Osteocyte (in vitro differentiated cells): ENCODE measurements around the gene RERG. TPM values are rescaled to one million over a fixed set of nuclear protein-coding genes. Genes with fewer than 3 reads are reported as not detected.
"Not testable (repeated sequence)": the region's sequence is repeated elsewhere in the genome, so short reads cannot be mapped to it uniquely, and the experiment has no call there.

ENCODE experiments used
- DNase-seq: peaks from one replicate; pipeline ENCODE4 v3.0.0; 2021; ENCODE audit warnings: mixed read lengths; ENCODE audit not compliant: unreplicated experiment; ENCODE audit errors: extremely low spot score
- H3K27ac Mint-ChIP-seq: one replicate; pipeline ENCODE4 v1.8.0; 2021; ENCODE audit warnings: mild to moderate bottlenecking, mixed read lengths; ENCODE audit not compliant: unreplicated experiment
- H3K27me3 Mint-ChIP-seq: one replicate; pipeline ENCODE4 v1.8.0; 2021; ENCODE audit warnings: mixed read lengths; ENCODE audit not compliant: unreplicated experiment
- H3K36me3 Mint-ChIP-seq: one replicate; pipeline ENCODE4 v1.8.0; 2021; ENCODE audit warnings: mixed read lengths; ENCODE audit not compliant: unreplicated experiment
- H3K4me1 Mint-ChIP-seq: one replicate; pipeline ENCODE4 v1.8.0; 2021; ENCODE audit warnings: mixed read lengths; ENCODE audit not compliant: unreplicated experiment
- H3K4me3 Mint-ChIP-seq: one replicate; pipeline ENCODE4 v1.8.0; 2021; ENCODE audit warnings: mild to moderate bottlenecking, moderate library complexity, mixed read lengths; ENCODE audit not compliant: unreplicated experiment
- H3K9me3 Mint-ChIP-seq: one replicate; pipeline ENCODE4 v1.8.0; 2021; ENCODE audit warnings: mixed read lengths; ENCODE audit not compliant: unreplicated experiment
- total RNA-seq: library from RNA; stranded (reverse); gene quantifications from 2 replicates; pipeline ENCODE4 v1.2.1, GENCODE V29; 2021
- TF ChIP-seq, protein P1 (sequence below): fragments of 200-600 bp; sonication (generic); IDR thresholded peaks from 2 replicates; pipeline ENCODE4 v1.5.0; 2021; ENCODE audit warnings: antibody characterized with exemption, mild to moderate bottlenecking, moderate library complexity

RERG gene
- total RNA-seq, 1 donor from 2014 or later = 92.7 TPM

DNA sequence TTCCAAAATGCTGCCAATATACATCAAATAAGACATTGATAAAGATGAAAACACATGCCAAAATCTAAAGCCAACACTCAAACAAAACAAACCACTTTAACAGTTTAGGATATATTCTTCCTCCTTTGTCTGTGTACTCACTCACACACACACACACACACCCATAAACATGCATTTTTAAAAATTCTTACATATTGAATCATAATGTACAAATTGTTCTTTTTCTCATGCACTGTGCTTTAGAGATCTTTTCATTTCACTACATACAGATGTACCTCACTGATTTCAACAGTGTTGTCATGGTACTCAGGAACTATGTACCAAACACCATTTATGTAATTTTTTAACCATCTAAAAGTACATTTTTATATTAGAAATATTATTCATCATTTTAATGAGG, 9.5 kb upstream of the RERG start:
- H3K27me3 Mint-ChIP-seq = peaks cover 19% of the 10 kb centered on the region
- no peak for DNase-seq
- TF ChIP-seq, protein P1, sequence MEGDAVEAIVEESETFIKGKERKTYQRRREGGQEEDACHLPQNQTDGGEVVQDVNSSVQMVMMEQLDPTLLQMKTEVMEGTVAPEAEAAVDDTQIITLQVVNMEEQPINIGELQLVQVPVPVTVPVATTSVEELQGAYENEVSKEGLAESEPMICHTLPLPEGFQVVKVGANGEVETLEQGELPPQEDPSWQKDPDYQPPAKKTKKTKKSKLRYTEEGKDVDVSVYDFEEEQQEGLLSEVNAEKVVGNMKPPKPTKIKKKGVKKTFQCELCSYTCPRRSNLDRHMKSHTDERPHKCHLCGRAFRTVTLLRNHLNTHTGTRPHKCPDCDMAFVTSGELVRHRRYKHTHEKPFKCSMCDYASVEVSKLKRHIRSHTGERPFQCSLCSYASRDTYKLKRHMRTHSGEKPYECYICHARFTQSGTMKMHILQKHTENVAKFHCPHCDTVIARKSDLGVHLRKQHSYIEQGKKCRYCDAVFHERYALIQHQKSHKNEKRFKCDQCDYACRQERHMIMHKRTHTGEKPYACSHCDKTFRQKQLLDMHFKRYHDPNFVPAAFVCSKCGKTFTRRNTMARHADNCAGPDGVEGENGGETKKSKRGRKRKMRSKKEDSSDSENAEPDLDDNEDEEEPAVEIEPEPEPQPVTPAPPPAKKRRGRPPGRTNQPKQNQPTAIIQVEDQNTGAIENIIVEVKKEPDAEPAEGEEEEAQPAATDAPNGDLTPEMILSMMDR = no peak
- H3K9me3 Mint-ChIP-seq = no peaks in the 10 kb centered on the region
- H3K36me3 Mint-ChIP-seq = no peaks in the 10 kb centered on the region
- no peak overlapping the region for H3K4me3 Mint-ChIP-seq
- H3K4me1 Mint-ChIP-seq = peaks cover 28% of the 10 kb centered on the region
- peak overlapping the region; percentile 79 for H3K27ac Mint-ChIP-seq

DNA sequence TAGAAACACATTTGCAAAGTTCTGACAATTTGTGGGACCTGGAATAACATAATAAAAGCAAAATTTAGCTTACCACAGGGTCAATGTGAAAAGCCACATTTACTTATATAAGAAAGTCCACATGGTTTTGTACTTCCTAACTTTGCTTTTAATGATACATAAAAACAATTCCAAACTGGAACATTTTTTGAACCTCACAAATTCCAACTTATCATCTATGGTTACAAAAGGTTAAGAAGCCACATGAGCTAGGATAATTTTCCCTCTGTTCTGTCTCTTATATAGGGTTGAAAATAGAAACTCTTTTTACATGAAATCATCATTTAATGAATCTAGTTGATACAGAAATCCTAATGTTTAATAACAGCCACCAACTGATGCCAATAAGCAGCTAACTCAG, 8.9 kb upstream of the RERG start:
- no peaks in the 10 kb centered on the region for H3K36me3 Mint-ChIP-seq
- peak overlapping the region; percentile 79 for H3K27ac Mint-ChIP-seq
- no peak overlapping the region for H3K4me3 Mint-ChIP-seq
- no peaks in the 10 kb centered on the region for H3K9me3 Mint-ChIP-seq
- peaks cover 28% of the 10 kb centered on the region for H3K4me1 Mint-ChIP-seq
- TF ChIP-seq, protein P1 = no peak
- peaks cover 19% of the 10 kb centered on the region for H3K27me3 Mint-ChIP-seq
- no peak for DNase-seq

DNA sequence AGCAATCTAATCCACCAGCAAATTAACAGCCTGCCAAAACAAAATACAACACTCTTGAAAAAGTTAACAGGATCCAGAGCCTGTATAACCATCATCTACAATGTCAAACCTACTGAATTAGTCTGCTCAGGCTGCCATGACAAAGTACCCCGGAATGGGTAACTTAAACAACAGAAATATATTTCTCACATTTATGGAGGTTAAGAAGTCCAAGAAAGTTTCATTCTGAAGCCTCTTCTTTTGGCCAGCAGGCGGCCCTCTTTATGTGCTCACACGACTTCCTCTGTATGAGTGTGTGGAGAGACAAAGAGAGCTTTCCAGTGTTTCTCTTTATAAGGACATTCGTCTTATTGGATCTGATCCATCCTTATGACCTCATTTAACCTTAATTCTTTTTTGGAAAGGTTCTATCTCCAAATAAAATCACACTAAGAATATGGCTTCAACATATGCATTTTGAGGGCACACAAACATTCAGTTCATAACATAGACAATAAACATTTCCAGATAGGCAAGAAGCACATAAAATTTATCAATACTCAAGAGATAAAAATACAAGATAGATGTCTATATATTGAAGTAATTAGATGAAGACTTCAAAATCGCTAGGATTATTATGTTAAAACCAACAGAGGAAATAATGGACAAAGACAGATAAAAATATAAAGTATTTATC, 5.9 kb upstream of the RERG start:
- Mint-ChIP-seq H3K4me1 (peaks cover 33% of the 10 kb centered on the region), H3K27ac (no peak overlapping the region), H3K27me3 (peaks cover 7% of the 10 kb centered on the region), H3K36me3 (no peaks in the 10 kb centered on the region), H3K4me3 (no peak overlapping the region), H3K9me3 (no peaks in the 10 kb centered on the region)
- TF ChIP-seq, protein P1 = peak; percentile 70
- no peak for DNase-seq

DNA sequence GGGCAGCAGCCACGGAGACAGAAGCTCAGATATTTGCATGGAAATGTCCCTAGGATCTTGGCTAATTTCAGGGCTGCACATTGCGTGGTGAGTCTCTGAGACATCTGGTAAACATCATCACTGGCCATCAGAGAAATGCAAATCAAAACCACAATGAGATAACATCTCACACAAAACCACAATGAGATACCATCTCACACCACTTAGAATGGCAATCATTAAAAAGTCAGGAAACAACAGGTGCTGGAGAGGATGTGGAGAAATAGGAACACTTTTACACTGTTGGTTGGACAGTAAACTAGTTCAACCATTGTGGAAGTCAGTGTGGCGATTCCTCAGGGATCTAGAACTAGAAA, 4.6 kb upstream of the RERG start:
- not testable (repeated sequence) for H3K27me3 Mint-ChIP-seq, H3K4me3 Mint-ChIP-seq, DNase-seq, H3K27ac Mint-ChIP-seq, H3K36me3 Mint-ChIP-seq, H3K9me3 Mint-ChIP-seq
- H3K4me1 Mint-ChIP-seq = peaks cover 36% of the 10 kb centered on the region

DNA sequence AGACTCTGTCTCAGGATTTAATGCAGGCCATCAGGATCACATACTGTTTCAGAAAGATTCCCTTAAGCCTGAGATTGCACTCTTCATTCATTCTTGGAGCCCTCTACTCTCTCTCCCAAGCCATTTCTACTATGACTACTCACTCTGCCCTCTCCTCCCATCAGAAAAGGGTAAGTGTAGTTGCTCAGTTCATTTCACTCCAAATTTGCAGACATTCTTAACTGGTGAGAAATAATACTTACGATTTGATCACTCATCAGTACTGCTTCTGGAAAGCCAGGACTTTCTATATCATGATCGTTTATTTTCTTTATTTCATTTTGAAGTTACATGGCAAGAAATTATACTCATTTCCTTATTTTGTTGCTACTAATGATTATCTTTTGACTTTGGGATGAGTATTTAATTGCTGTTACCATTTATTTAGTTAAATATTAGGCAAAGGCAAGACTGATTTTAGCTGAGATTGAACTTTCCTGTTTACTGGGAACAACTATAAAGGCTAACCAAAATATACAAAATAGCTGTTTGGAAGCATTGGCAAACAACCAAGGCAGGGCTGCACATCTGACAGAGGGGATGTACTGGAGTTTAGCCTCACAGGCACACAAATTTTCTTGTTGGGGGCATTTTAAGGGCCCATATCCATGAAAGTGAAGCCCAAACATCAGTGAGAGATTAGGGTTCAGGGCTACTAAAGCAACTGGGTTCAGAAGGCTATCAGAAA, 4.1 kb upstream of the RERG start:
- DNase-seq = no peak
- TF ChIP-seq, protein P1 = no peak
- Mint-ChIP-seq H3K27ac (no peak overlapping the region), H3K9me3 (no peaks in the 10 kb centered on the region), H3K36me3 (no peaks in the 10 kb centered on the region), H3K4me3 (no peak overlapping the region), H3K27me3 (peaks cover 4% of the 10 kb centered on the region), H3K4me1 (peaks cover 36% of the 10 kb centered on the region)
